ENCODE measurements around the gene KRT10.

DNA sequence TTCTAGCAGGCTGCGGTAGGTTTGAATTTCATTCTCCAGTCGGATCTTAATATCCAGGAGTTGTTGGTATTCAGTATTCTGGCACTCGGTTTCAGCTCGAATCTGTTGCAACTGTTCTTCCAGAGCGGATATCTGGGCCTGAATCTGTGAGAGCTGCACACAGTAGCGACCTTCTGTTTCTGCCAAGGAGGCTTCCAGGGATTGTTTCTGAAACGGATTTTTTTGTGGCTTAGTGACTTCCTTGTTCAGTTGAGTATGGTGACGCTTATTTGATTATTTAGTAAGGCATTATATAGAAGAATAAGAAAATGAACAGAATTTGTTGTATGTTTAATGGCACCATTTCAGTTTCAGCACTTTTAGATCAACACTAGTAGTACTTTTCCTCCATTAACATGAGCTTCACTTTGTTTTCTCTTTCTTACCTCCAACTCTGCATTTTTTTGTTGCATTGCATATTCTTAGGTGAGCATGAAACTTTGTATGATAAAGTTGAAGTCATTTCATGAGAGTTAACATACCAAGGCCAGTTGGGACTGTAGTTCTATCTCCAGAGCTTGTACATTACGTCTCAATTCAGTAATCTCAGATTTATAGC is 2.8 kb downstream of the KRT10 start:
- TF ChIP-seq, protein P1, sequence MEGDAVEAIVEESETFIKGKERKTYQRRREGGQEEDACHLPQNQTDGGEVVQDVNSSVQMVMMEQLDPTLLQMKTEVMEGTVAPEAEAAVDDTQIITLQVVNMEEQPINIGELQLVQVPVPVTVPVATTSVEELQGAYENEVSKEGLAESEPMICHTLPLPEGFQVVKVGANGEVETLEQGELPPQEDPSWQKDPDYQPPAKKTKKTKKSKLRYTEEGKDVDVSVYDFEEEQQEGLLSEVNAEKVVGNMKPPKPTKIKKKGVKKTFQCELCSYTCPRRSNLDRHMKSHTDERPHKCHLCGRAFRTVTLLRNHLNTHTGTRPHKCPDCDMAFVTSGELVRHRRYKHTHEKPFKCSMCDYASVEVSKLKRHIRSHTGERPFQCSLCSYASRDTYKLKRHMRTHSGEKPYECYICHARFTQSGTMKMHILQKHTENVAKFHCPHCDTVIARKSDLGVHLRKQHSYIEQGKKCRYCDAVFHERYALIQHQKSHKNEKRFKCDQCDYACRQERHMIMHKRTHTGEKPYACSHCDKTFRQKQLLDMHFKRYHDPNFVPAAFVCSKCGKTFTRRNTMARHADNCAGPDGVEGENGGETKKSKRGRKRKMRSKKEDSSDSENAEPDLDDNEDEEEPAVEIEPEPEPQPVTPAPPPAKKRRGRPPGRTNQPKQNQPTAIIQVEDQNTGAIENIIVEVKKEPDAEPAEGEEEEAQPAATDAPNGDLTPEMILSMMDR (IDR thresholded peaks at IDR 0.05; ENCODE audit: insufficient read depth, low read depth, low read length), result no peak
- TF ChIP-seq EZH2 (IDR thresholded peaks at IDR 0.05; ENCODE audit: insufficient read depth, low read length), result no peak
